ENCODE results near the gene KCNG2.

The KCNG2 gene

GRCh38 chr18:79887181-79888000, 89.7 kb downstream of the KCNG2 start:
- H3K4me1 ChIP-seq (ENCODE audit: control insufficient read depth, insufficient read depth, low read length) = no peaks in the 10 kb centered on the region
- no peak overlapping the region for H3K9ac ChIP-seq (ENCODE audit: low read length)
- H3K27ac ChIP-seq (ENCODE audit: low read depth, low read length) = no peak overlapping the region
- no peak overlapping the region for H3K4me3 ChIP-seq (ENCODE audit: low read depth, low read length)
- H3K9me3 ChIP-seq (ENCODE audit: control insufficient read depth, insufficient read depth, low read depth, low read length) = peaks cover 28% of the 10 kb centered on the region
- H3K27me3 ChIP-seq (ENCODE audit: control insufficient read depth, insufficient read depth, low read length) = no peaks in the 10 kb centered on the region
- H3K36me3 ChIP-seq (ENCODE audit: control insufficient read depth, insufficient read depth, low read length) = no peaks in the 10 kb centered on the region

- H3K4me3 ChIP-seq (ENCODE audit: low read depth, low read length) = no peak overlapping the region
- H3K36me3 ChIP-seq (ENCODE audit: control insufficient read depth, insufficient read depth, low read length) = no peaks in the 10 kb centered on the region
- H3K9me3 ChIP-seq (ENCODE audit: control insufficient read depth, insufficient read depth, low read depth, low read length) = peaks cover 33% of the 10 kb centered on the region
- no peaks in the 10 kb centered on the region for H3K4me1 ChIP-seq (ENCODE audit: control insufficient read depth, insufficient read depth, low read length)
- H3K27ac ChIP-seq (ENCODE audit: low read depth, low read length) = no peak overlapping the region
- no peaks in the 10 kb centered on the region for H3K27me3 ChIP-seq (ENCODE audit: control insufficient read depth, insufficient read depth, low read length)
- H3K9ac ChIP-seq (ENCODE audit: low read length) = no peak overlapping the region
Measured at GRCh38 chr18:79888016-79888415, 90.3 kb downstream of the KCNG2 start.

- no peak overlapping the region for H3K9ac ChIP-seq (ENCODE audit: low read length)
- H3K9me3 ChIP-seq (ENCODE audit: control insufficient read depth, insufficient read depth, low read depth, low read length) = peaks cover 49% of the 10 kb centered on the region
- H3K27me3 ChIP-seq (ENCODE audit: control insufficient read depth, insufficient read depth, low read length) = no peaks in the 10 kb centered on the region
- no peak overlapping the region for H3K27ac ChIP-seq (ENCODE audit: low read depth, low read length)
- H3K4me1 ChIP-seq (ENCODE audit: control insufficient read depth, insufficient read depth, low read length) = no peaks in the 10 kb centered on the region
- H3K4me3 ChIP-seq (ENCODE audit: low read depth, low read length) = no peak overlapping the region
- no peaks in the 10 kb centered on the region for H3K36me3 ChIP-seq (ENCODE audit: control insufficient read depth, insufficient read depth, low read length)
Measured at GRCh38 chr18:79889569-79889968, 91.8 kb downstream of the KCNG2 start.

GRCh38 chr18:79890674-79891073, 92.9 kb downstream of the KCNG2 start:
- H3K36me3 ChIP-seq (ENCODE audit: control insufficient read depth, insufficient read depth, low read length) = no peaks in the 10 kb centered on the region

GRCh38 chr18:79896738-79897137, 99.0 kb downstream of the KCNG2 start:
- Histone ChIP-seq H3K9ac (ENCODE audit: low read length) (no peak overlapping the region), H3K27ac (ENCODE audit: low read depth, low read length) (no peak overlapping the region), H3K4me1 (ENCODE audit: control insufficient read depth, insufficient read depth, low read length) (no peaks in the 10 kb centered on the region), H3K36me3 (ENCODE audit: control insufficient read depth, insufficient read depth, low read length) (no peaks in the 10 kb centered on the region), H3K4me3 (ENCODE audit: low read depth, low read length) (no peak overlapping the region), H3K27me3 (ENCODE audit: control insufficient read depth, insufficient read depth, low read length) (no peaks in the 10 kb centered on the region), H3K9me3 (ENCODE audit: control insufficient read depth, insufficient read depth, low read depth, low read length) (peaks cover 83% of the 10 kb centered on the region)

More at GRCh38 chr18:79890674-79891073, 92.9 kb downstream of the KCNG2 start:
- H3K27me3 ChIP-seq (ENCODE audit: control insufficient read depth, insufficient read depth, low read length) = no peaks in the 10 kb centered on the region
- no peak overlapping the region for H3K27ac ChIP-seq (ENCODE audit: low read depth, low read length)
- H3K9me3 ChIP-seq (ENCODE audit: control insufficient read depth, insufficient read depth, low read depth, low read length) = peaks cover 60% of the 10 kb centered on the region
- no peaks in the 10 kb centered on the region for H3K4me1 ChIP-seq (ENCODE audit: control insufficient read depth, insufficient read depth, low read length)
- H3K4me3 ChIP-seq (ENCODE audit: low read depth, low read length) = no peak overlapping the region
- no peak overlapping the region for H3K9ac ChIP-seq (ENCODE audit: low read length)

- H3K4me1 ChIP-seq (ENCODE audit: control insufficient read depth, insufficient read depth, low read length) = no peaks in the 10 kb centered on the region
- no peak overlapping the region for H3K27ac ChIP-seq (ENCODE audit: low read depth, low read length)
- H3K9ac ChIP-seq (ENCODE audit: low read length) = no peak overlapping the region
- no peaks in the 10 kb centered on the region for H3K27me3 ChIP-seq (ENCODE audit: control insufficient read depth, insufficient read depth, low read length)
- H3K9me3 ChIP-seq (ENCODE audit: control insufficient read depth, insufficient read depth, low read depth, low read length) = peaks cover 72% of the 10 kb centered on the region
- no peak overlapping the region for H3K4me3 ChIP-seq (ENCODE audit: low read depth, low read length)
- H3K36me3 ChIP-seq (ENCODE audit: control insufficient read depth, insufficient read depth, low read length) = peaks cover 3% of the 10 kb centered on the region; the same call in 1 of the 2 replicates
Measured at GRCh38 chr18:79897940-79898625, 100.3 kb downstream of the KCNG2 start.

- Histone ChIP-seq H3K27me3 (ENCODE audit: control insufficient read depth, insufficient read depth, low read length) (no peaks in the 10 kb centered on the region), H3K36me3 (ENCODE audit: control insufficient read depth, insufficient read depth, low read length) (peaks cover 3% of the 10 kb centered on the region; the same call in 1 of the 2 replicates), H3K4me1 (ENCODE audit: control insufficient read depth, insufficient read depth, low read length) (no peaks in the 10 kb centered on the region), H3K9ac (ENCODE audit: low read length) (no peak overlapping the region), H3K27ac (ENCODE audit: low read depth, low read length) (no peak overlapping the region), H3K4me3 (ENCODE audit: low read depth, low read length) (no peak overlapping the region), H3K9me3 (ENCODE audit: control insufficient read depth, insufficient read depth, low read depth, low read length) (peaks cover 62% of the 10 kb centered on the region)
Measured at GRCh38 chr18:79898952-79899608, 101.3 kb downstream of the KCNG2 start.

GRCh38 chr18:79899609-79900445, 102.1 kb downstream of the KCNG2 start:
- no peak overlapping the region for H3K9ac ChIP-seq (ENCODE audit: low read length)
- no peaks in the 10 kb centered on the region; the same call in 1 of the 2 replicates for H3K4me1 ChIP-seq (ENCODE audit: control insufficient read depth, insufficient read depth, low read length)
- H3K27me3 ChIP-seq (ENCODE audit: control insufficient read depth, insufficient read depth, low read length) = no peaks in the 10 kb centered on the region
- peaks cover 3% of the 10 kb centered on the region; the same call in 1 of the 2 replicates for H3K36me3 ChIP-seq (ENCODE audit: control insufficient read depth, insufficient read depth, low read length)
- H3K4me3 ChIP-seq (ENCODE audit: low read depth, low read length) = no peak overlapping the region
- H3K9me3 ChIP-seq (ENCODE audit: control insufficient read depth, insufficient read depth, low read depth, low read length) = peaks cover 55% of the 10 kb centered on the region
- H3K27ac ChIP-seq (ENCODE audit: low read depth, low read length) = no peak overlapping the region

GRCh38 chr18:79900610-79901570, 103.2 kb downstream of the KCNG2 start:
- H3K27ac ChIP-seq (ENCODE audit: low read depth, low read length) = no peak overlapping the region
- H3K36me3 ChIP-seq (ENCODE audit: control insufficient read depth, insufficient read depth, low read length) = peaks cover 3% of the 10 kb centered on the region; the same call in 1 of the 2 replicates
- H3K9ac ChIP-seq (ENCODE audit: low read length) = no peak overlapping the region
- H3K9me3 ChIP-seq (ENCODE audit: control insufficient read depth, insufficient read depth, low read depth, low read length) = peaks cover 46% of the 10 kb centered on the region
- no peaks in the 10 kb centered on the region for H3K27me3 ChIP-seq (ENCODE audit: control insufficient read depth, insufficient read depth, low read length)
- no peak overlapping the region for H3K4me3 ChIP-seq (ENCODE audit: low read depth, low read length)
- H3K4me1 ChIP-seq (ENCODE audit: control insufficient read depth, insufficient read depth, low read length) = no peaks in the 10 kb centered on the region; the same call in 1 of the 2 replicates
